CD14-positive monocyte (primary cell): Measurements from ENCODE around the gene ACACB. TPM values are rescaled to one million over a fixed set of nuclear protein-coding genes. Genes with fewer than 3 reads are reported as not detected.

ENCODE experiments used
- DNase-seq, 3 donors: peaks; one replicate each; pipeline ENCODE4 v3.0.0-alpha.2; 2011 to 2022
- H2AFZ ChIP-seq: 2 replicates; pipeline ENCODE4 v1.6.0; 2012; ENCODE audit warnings: mild to moderate bottlenecking, low read depth, low read length, inconsistent platforms; ENCODE audit not compliant: insufficient read depth, poor library complexity, severe bottlenecking
- H3K27ac ChIP-seq, 2 donors: 1 replicate in 1 of 2; 2 replicates in 1 of 2; pipeline ENCODE4 v1.5.1; 2012 to 2013; ENCODE audit warnings: low read length in 2 of 2, control low read depth in 1 of 2, inconsistent platforms in 1 of 2, low read depth in 1 of 2, mild to moderate bottlenecking in 1 of 2
- H3K27me3 ChIP-seq, 2 donors: one replicate each; pipeline versions ENCODE4 v1.6.0 to v1.6.1; 2011 to 2013; ENCODE audit warnings: low read length in 2 of 2; ENCODE audit not compliant: control insufficient read depth in 2 of 2, insufficient read depth in 2 of 2
- H3K36me3 ChIP-seq, 2 donors: replicated peaks in 1 of 2; 1 replicate in 1 of 2; 2 replicates in 1 of 2; pipeline versions ENCODE4 v1.5.1 to v1.6.1; 2012 to 2013; ENCODE audit warnings: low read length in 2 of 2, control low read depth in 1 of 2, inconsistent platforms in 1 of 2, mild to moderate bottlenecking in 1 of 2; ENCODE audit not compliant: insufficient read depth in 2 of 2, control insufficient read depth in 1 of 2
- H3K4me1 ChIP-seq, 2 donors: 1 replicate in 1 of 2; 2 replicates in 1 of 2; pipeline versions ENCODE4 v1.5.1 to v1.6.1; 2012 to 2013; ENCODE audit warnings: low read length in 2 of 2, control low read depth in 1 of 2, inconsistent platforms in 1 of 2, mild to moderate bottlenecking in 1 of 2, moderate library complexity in 1 of 2; ENCODE audit not compliant: insufficient read depth in 2 of 2, control insufficient read depth in 1 of 2
- H3K4me2 ChIP-seq: replicated peaks from 2 replicates; pipeline ENCODE3; 2012; ENCODE audit warnings: low read length, moderate library complexity, mild to moderate bottlenecking; ENCODE audit not compliant: poor library complexity, severe bottlenecking; ENCODE audit errors: extremely low read depth
- H3K4me3 ChIP-seq, 3 experiments: fragments of 200-600 bp in 1 of 3; sonication (generic) in 1 of 3; replicated peaks in 1 of 3; 1 replicate in 2 of 3; 2 replicates in 1 of 3; pipeline ENCODE4 v1.5.1; 2011 to 2013; ENCODE audit warnings: low read length in 3 of 3, mild to moderate bottlenecking in 3 of 3, control low read depth in 2 of 3, low read depth in 2 of 3, inconsistent platforms in 1 of 3, moderate library complexity in 1 of 3
- H3K79me2 ChIP-seq: 2 replicates; pipeline ENCODE4 v1.6.0; 2012; ENCODE audit warnings: mild to moderate bottlenecking, control low read depth, inconsistent platforms, low read length, moderate library complexity; ENCODE audit not compliant: insufficient read depth
- H3K9ac ChIP-seq: 2 replicates; pipeline ENCODE4 v1.6.0; 2017; ENCODE audit warnings: low read length, mild to moderate bottlenecking; ENCODE audit not compliant: insufficient read depth, poor library complexity, severe bottlenecking
- H3K9me3 ChIP-seq, 2 donors: replicated peaks in 1 of 2; 1 replicate in 1 of 2; 2 replicates in 1 of 2; pipeline versions ENCODE4 v1.5.1 to v1.6.1; 2012 to 2013; ENCODE audit warnings: low read length in 2 of 2, control low read depth in 1 of 2; ENCODE audit not compliant: control insufficient read depth in 1 of 2, insufficient read depth in 1 of 2
- H4K20me1 ChIP-seq: 2 replicates; pipeline ENCODE4 v1.6.0; 2012; ENCODE audit warnings: mild to moderate bottlenecking, low read length, control low read depth, moderate library complexity; ENCODE audit not compliant: insufficient read depth
- H3K27ac Mint-ChIP-seq, 7 donors: one replicate each; pipeline ENCODE4 v1.8.0; 2020; ENCODE audit warnings: mild to moderate bottlenecking in 7 of 7, mixed read lengths in 7 of 7, moderate library complexity in 6 of 7, inconsistent platforms in 2 of 7
- H3K27me3 Mint-ChIP-seq, 3 donors: one replicate each; pipeline ENCODE4 v1.8.0; 2021 to 2022; ENCODE audit warnings: low read depth in 3 of 3, mild to moderate bottlenecking in 3 of 3, mixed read lengths in 3 of 3, moderate library complexity in 3 of 3, inconsistent platforms in 1 of 3
- H3K36me3 Mint-ChIP-seq, 2 donors: one replicate each; pipeline ENCODE4 v1.8.0; 2020; ENCODE audit warnings: mixed read lengths in 2 of 2, inconsistent platforms in 1 of 2, mild to moderate bottlenecking in 1 of 2
- H3K4me1 Mint-ChIP-seq: one replicate; pipeline ENCODE4 v1.8.0; 2020; ENCODE audit warnings: mild to moderate bottlenecking, mixed read lengths
- H3K4me3 Mint-ChIP-seq, 2 donors: one replicate each; pipeline ENCODE4 v1.8.0; 2020; ENCODE audit warnings: mild to moderate bottlenecking in 2 of 2, mixed read lengths in 2 of 2, moderate library complexity in 1 of 2
- H3K9me3 Mint-ChIP-seq, 7 donors: one replicate each; pipeline ENCODE4 v1.8.0; 2020 to 2022; ENCODE audit warnings: mixed read lengths in 7 of 7, mild to moderate bottlenecking in 6 of 7, moderate library complexity in 6 of 7, inconsistent platforms in 2 of 7
- CTCF ChIP-seq: fragments of 200-600 bp; IDR thresholded peaks from one replicate; pipeline ENCODE4 v1.8.0; 2022; ENCODE audit warnings: antibody characterized with exemption, mild to moderate bottlenecking
- WGBS: methylation state at CpG from one replicate; pipeline ENCODE4 v1.1.5; 2013; ENCODE audit warnings: missing lambda C conversion rate; ENCODE audit not compliant: insufficient coverage; 5-methylcytosine and 5-hydroxymethylcytosine counted together
- intact Hi-C, 2 donors: fragments of 100-400 bp; cut with micrococcal nuclease; formaldehyde crosslinking; loops; one replicate each; pipeline versions ENCODE4 v1.15.0 to v1.15.1; 2023
- polyA plus RNA-seq, 3 donors: library from polyadenylated mRNA; depleted of rRNA in 1 of 3; unstranded in 2 of 3; stranded (reverse) in 1 of 3; fragments of 300-500 nt in 2 of 3; fragments of >200 nt in 1 of 3; fragmentation: Illumina TruSeq in 2 of 3; gene quantifications; 1 replicate in 2 of 3; 2 replicates in 1 of 3; pipeline ENCODE4 v1.2.3, GENCODE V29; 2012 to 2021

The ACACB gene
- polyA plus RNA-seq, 3 donors = 0.14 to 5.0 (median 1.9) TPM

GRCh38 chr12:109113661-109114321, 2.6 kb upstream of the ACACB start:
- H3K4me3 Mint-ChIP-seq = no peak overlapping the region

GRCh38 chr12:109114644-109115043, 1.7 kb upstream of the ACACB start:
- Histone ChIP-seq H3K9ac (no peak overlapping the region), H3K4me1 (peaks cover 6 to 12% of the 10 kb centered on the region in 2 donors), H3K36me3 (no peaks in the 10 kb centered on the region), H3K27ac (no peak overlapping the region), H3K9me3 (no peaks in the 10 kb centered on the region), H3K4me2 (no peak overlapping the region), H3K79me2 (no peaks in the 10 kb centered on the region), H3K27me3 (no peaks in the 10 kb centered on the region), H4K20me1 (no peaks in the 10 kb centered on the region), H2AFZ (no peak overlapping the region), H3K4me3 (no peak overlapping the region)
- no peak for TF ChIP-seq CTCF
- intact Hi-C loops = loop anchor here (5.0 kb wide), 2 partner anchors 278 to 283 kb away; no protein-coding TSS in a partner anchor
- no CpG with 5 or more reads among the region's 2 CpGs for WGBS
- Mint-ChIP-seq H3K4me1 (peaks cover 22% of the 10 kb centered on the region), H3K27ac (no peak overlapping the region), H3K36me3 (peaks cover 1 to 5% of the 10 kb centered on the region in 2 donors), H3K4me3 (no peak overlapping the region), H3K27me3 (peaks cover 0 to 6% (median 0%) of the 10 kb centered on the region in 3 donors), H3K9me3 (peaks cover 0 to 1% (median 0%) of the 10 kb centered on the region in 7 donors)
- DNase-seq = no peak

More at GRCh38 chr12:109113661-109114321, 2.6 kb upstream of the ACACB start:
- Histone ChIP-seq H3K79me2 (no peaks in the 10 kb centered on the region), H3K4me1 (peaks cover 6 to 12% of the 10 kb centered on the region in 2 donors), H3K27ac (no peak overlapping the region), H3K27me3 (no peaks in the 10 kb centered on the region), H3K36me3 (peaks cover 0 to 4% of the 10 kb centered on the region in 2 donors), H3K9ac (no peak overlapping the region), H3K9me3 (no peaks in the 10 kb centered on the region), H3K4me3 (no peak overlapping the region), H3K4me2 (no peak overlapping the region), H2AFZ (no peak overlapping the region), H4K20me1 (no peaks in the 10 kb centered on the region)
- 88% methylated on average over 1 of the region's 5 CpGs for WGBS
- no peak for DNase-seq
- Mint-ChIP-seq H3K27me3 (peaks cover 0 to 3% (median 0%) of the 10 kb centered on the region in 3 donors), H3K27ac (no peak overlapping the region), H3K4me1 (peaks cover 22% of the 10 kb centered on the region), H3K9me3 (peaks cover 0 to 1% (median 0%) of the 10 kb centered on the region in 7 donors), H3K36me3 (peaks cover 4 to 9% of the 10 kb centered on the region in 2 donors)
- TF ChIP-seq CTCF = no peak
- intact Hi-C loops = loop anchor here (5.0 kb wide), 2 partner anchors 279 to 284 kb away; no protein-coding TSS in a partner anchor
